ENCODE results near the gene SCART1.

DNA sequence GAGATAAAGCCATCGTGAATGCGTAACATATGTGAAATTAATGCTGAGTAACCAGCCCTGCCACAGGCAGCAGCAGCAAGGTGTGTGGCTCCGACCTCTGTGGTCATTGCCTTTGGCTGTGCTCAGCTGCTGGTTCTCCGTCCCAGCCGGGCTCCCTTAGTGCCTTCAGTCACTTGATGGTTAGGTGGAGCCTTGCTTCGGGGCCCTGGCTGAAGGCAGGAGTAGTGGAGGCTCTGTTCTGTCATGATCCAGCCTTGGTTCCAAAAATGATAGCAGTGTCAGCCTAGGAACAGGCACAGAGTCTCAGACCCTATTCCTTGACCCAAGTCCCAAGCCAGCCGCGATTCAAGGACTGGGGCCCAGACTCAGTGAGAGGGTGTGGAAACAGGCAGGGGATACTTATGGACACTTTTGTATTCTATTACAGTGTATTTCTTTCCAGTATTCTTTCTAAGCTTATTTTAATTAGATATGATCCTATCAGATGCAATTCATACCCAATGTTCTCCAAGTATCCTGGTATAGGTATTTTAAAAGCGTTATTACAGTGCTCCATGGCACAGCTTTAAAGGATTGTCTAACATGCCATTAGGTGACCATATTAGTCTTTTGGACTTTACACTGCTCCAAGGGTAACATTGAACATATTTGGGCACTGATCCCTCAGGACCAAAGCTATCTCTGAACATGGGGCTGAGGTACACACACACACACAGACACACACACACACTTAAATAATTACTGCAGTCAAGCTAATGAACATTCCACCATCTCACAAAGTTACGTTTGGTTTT lies 9.0 kb downstream of the SCART1 start:
- TF ChIP-seq POLR2AphosphoS5 (IDR thresholded peaks at IDR 0.05) (no peak), POLR2A (IDR thresholded peaks at IDR 0.05) (no peak)
- TF ChIP-seq, protein P1, sequence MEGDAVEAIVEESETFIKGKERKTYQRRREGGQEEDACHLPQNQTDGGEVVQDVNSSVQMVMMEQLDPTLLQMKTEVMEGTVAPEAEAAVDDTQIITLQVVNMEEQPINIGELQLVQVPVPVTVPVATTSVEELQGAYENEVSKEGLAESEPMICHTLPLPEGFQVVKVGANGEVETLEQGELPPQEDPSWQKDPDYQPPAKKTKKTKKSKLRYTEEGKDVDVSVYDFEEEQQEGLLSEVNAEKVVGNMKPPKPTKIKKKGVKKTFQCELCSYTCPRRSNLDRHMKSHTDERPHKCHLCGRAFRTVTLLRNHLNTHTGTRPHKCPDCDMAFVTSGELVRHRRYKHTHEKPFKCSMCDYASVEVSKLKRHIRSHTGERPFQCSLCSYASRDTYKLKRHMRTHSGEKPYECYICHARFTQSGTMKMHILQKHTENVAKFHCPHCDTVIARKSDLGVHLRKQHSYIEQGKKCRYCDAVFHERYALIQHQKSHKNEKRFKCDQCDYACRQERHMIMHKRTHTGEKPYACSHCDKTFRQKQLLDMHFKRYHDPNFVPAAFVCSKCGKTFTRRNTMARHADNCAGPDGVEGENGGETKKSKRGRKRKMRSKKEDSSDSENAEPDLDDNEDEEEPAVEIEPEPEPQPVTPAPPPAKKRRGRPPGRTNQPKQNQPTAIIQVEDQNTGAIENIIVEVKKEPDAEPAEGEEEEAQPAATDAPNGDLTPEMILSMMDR (IDR thresholded peaks at IDR 0.05): no peak

Data from prostate gland (tissue), 2 donors.